Measurements from ENCODE around the gene MRPL53. TPM values are rescaled to one million over a fixed set of nuclear protein-coding genes. Genes with fewer than 3 reads are reported as not detected.

MRPL53 gene
- total and polyA plus RNA-seq, 2 of the 13 experiments (the other 11 are each of a cell fraction or from before 2014, with no cell fraction given): 34.3 to 51.9 TPM

DNA sequence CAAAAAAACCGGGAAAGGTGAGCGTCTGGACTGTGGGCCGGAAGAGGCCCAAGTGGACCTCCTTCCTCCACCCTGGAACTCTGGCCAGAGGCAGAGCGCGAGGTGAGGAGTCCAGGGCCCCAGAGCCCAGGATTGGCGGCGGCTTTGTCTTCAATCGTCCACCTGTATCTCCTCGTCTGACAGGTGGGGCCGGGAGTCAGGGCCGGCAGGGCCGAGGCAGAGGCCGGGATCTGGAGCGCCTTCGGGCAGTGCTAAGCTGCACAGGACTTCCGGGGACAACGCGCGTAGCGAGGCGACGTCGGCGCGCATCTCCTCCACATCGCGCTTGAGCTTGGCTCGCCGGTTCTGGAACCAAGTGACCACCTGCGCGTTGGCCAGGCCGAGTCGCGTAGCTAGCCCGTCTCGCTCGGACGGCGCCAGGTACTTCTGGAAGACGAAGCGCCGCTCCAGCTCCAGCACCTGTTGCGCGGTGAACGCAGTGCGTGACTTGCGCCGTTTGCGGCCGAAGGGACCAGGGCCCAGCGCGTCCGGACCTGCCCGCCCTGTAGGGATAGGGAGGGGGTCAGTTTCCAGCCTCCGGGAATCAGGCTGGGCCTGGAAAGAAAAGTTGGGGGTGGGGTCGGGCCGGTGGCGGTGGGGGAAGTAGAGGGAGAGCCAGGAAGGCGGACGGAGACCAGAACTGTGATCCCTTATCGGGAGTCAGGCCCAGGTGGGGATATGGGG, 25.5 kb upstream of the MRPL53 start (continued):
- TF ChIP-seq ZNF749 (CRISPR knock-in tag; IDR thresholded peaks at IDR 0.05; ENCODE audit: borderline replicate concordance) (peak; percentile 28; the same call in 1 of the 2 replicates), DNMT1 (CRISPR knock-in tag; IDR thresholded peaks at IDR 0.05) (peak; percentile 93), TRIM24 (CRISPR knock-in tag; IDR thresholded peaks at IDR 0.05) (no peak), PHF21A (CRISPR knock-in tag; IDR thresholded peaks at IDR 0.05) (0 out of 2 replicates have a peak, but pooled peaks have one; percentile 21), ZBTB14 (CRISPR knock-in tag; IDR thresholded peaks at IDR 0.05) (no peak), ZMYM4 (CRISPR knock-in tag; IDR thresholded peaks at IDR 0.05) (no peak; the same call in 1 of the 2 replicates), ZSCAN5A (CRISPR knock-in tag; IDR thresholded peaks at IDR 0.05; ENCODE audit: borderline replicate concordance) (peak; percentile 71; the same call in 1 of the 2 replicates), ZFP36L1 (CRISPR knock-in tag; IDR thresholded peaks at IDR 0.05) (no peak), AKAP8 (CRISPR knock-in tag; IDR thresholded peaks at IDR 0.05) (no peak; the same call in 1 of the 2 replicates), RFX5 (IDR thresholded peaks at IDR 0.05; ENCODE audit: low read depth, low read length) (no peak), PRDM15 (CRISPR knock-in tag; IDR thresholded peaks at IDR 0.05) (peak; percentile 21; the same call in 1 of the 2 replicates), NFYB (CRISPR knock-in tag; IDR thresholded peaks at IDR 0.05) (0 out of 2 replicates have a peak, but pooled peaks have one; percentile 9), PCBP1 (IDR thresholded peaks at IDR 0.05; ENCODE audit: borderline replicate concordance, low read depth, low read length) (no peak), MXI1 (IDR thresholded peaks at IDR 0.05; ENCODE audit: borderline replicate concordance, low read depth, low read length) (no peak), MTA3 (CRISPR knock-in tag; IDR thresholded peaks at IDR 0.05) (no peak), SYNCRIP (IDR thresholded peaks at IDR 0.05; ENCODE audit: insufficient read depth, low read depth, low read length) (no peak), FOXM1 (CRISPR knock-in tag; IDR thresholded peaks at IDR 0.05) (no peak), FOXA1 (IDR thresholded peaks at IDR 0.05) (no peak), FOXA1 (CRISPR knock-in tag; IDR thresholded peaks at IDR 0.05) (no peak), ZNF567 (CRISPR knock-in tag; IDR thresholded peaks at IDR 0.05; ENCODE audit: borderline replicate concordance) (no peak)
- TF ChIP-seq, protein P1, sequence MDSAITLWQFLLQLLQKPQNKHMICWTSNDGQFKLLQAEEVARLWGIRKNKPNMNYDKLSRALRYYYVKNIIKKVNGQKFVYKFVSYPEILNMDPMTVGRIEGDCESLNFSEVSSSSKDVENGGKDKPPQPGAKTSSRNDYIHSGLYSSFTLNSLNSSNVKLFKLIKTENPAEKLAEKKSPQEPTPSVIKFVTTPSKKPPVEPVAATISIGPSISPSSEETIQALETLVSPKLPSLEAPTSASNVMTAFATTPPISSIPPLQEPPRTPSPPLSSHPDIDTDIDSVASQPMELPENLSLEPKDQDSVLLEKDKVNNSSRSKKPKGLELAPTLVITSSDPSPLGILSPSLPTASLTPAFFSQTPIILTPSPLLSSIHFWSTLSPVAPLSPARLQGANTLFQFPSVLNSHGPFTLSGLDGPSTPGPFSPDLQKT (CRISPR knock-in tag; IDR thresholded peaks at IDR 0.05; ENCODE audit: borderline replicate concordance): no peak
- TF ChIP-seq, protein P2, sequence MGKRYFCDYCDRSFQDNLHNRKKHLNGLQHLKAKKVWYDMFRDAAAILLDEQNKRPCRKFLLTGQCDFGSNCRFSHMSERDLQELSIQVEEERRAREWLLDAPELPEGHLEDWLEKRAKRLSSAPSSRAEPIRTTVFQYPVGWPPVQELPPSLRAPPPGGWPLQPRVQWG (CRISPR knock-in tag; IDR thresholded peaks at IDR 0.05; ENCODE audit: borderline replicate concordance, low read depth): no peak

All from HepG2 (cell line).